Keratinocyte (primary cell): ENCODE results near the gene C5orf24. TPM values are rescaled to one million over a fixed set of nuclear protein-coding genes. Genes with fewer than 3 reads are reported as not detected.

ENCODE experiments used
- DNase-seq: peaks from one replicate; pipeline ENCODE4 v3.0.0-alpha.2; 2011; ENCODE audit warnings: low read depth, missing footprints, low spot score
- FAIRE-seq: peaks from 2 replicates; lab custom pipeline; 2011; peaks lifted over from hg19 to GRCh38; lab: Jason Lieb, UNC
- H2AFZ ChIP-seq: 2 replicates; pipeline ENCODE4 v1.6.0; 2012; ENCODE audit warnings: low read length, control low read depth, inconsistent platforms; ENCODE audit not compliant: control insufficient read depth
- H3K27ac ChIP-seq: 2 replicates; pipeline ENCODE4 v1.5.1; 2011; ENCODE audit warnings: low read length; ENCODE audit not compliant: control insufficient read depth, insufficient read depth
- H3K27me3 ChIP-seq: 3 replicates; pipeline ENCODE4 v1.6.0; 2011; ENCODE audit warnings: low read length; ENCODE audit not compliant: control insufficient read depth, insufficient read depth; ENCODE audit errors: extremely low read depth
- H3K36me3 ChIP-seq, 2 experiments: 2 replicates in 1 of 2; 3 replicates in 1 of 2; pipeline ENCODE4 v1.5.1; 2011; ENCODE audit warnings: low read length in 2 of 2, mild to moderate bottlenecking in 1 of 2; ENCODE audit not compliant: control insufficient read depth in 2 of 2, insufficient read depth in 2 of 2; ENCODE audit errors: extremely low read depth in 1 of 2
- H3K4me1 ChIP-seq: 3 replicates; pipeline ENCODE4 v1.5.1; 2011; ENCODE audit warnings: low read length; ENCODE audit not compliant: control insufficient read depth, insufficient read depth; ENCODE audit errors: extremely low read depth
- H3K4me2 ChIP-seq: 3 replicates; pipeline ENCODE4 v1.6.0; 2011; ENCODE audit warnings: low read depth, low read length; ENCODE audit not compliant: control insufficient read depth, insufficient read depth; ENCODE audit errors: extremely low read depth
- H3K4me3 ChIP-seq, 3 experiments: fragments of 200-600 bp in 1 of 3; sonication (generic) in 1 of 3; 2 replicates in 2 of 3; 3 replicates in 1 of 3; pipeline ENCODE4 v1.5.1; 2011 to 2016; ENCODE audit warnings: low read length in 3 of 3, mild to moderate bottlenecking in 3 of 3, control low read depth in 2 of 3, inconsistent platforms in 1 of 3, low read depth in 1 of 3, mixed read lengths in 1 of 3, mixed run types in 1 of 3, moderate library complexity in 1 of 3; ENCODE audit not compliant: control insufficient read depth in 2 of 3, insufficient read depth in 2 of 3; ENCODE audit errors: extremely low read depth in 1 of 3
- H3K79me2 ChIP-seq: 2 replicates; pipeline ENCODE4 v1.6.0; 2012; ENCODE audit warnings: low read length; ENCODE audit not compliant: control insufficient read depth, insufficient read depth
- H3K9ac ChIP-seq: 3 replicates; pipeline ENCODE4 v1.6.0; 2011; ENCODE audit warnings: low read length; ENCODE audit not compliant: control insufficient read depth, insufficient read depth; ENCODE audit errors: extremely low read depth
- H3K9me1 ChIP-seq: 3 replicates; pipeline ENCODE4 v1.6.0; 2011; ENCODE audit warnings: low read length; ENCODE audit not compliant: control insufficient read depth, insufficient read depth; ENCODE audit errors: extremely low read depth
- H3K9me3 ChIP-seq: 2 replicates; pipeline ENCODE4 v1.5.1; 2012; ENCODE audit warnings: low read depth, low read length; ENCODE audit not compliant: control insufficient read depth
- H4K20me1 ChIP-seq: 3 replicates; pipeline ENCODE4 v1.6.0; 2011; ENCODE audit warnings: low read length; ENCODE audit not compliant: control insufficient read depth, insufficient read depth; ENCODE audit errors: extremely low read depth
- EZH2 ChIP-seq: IDR thresholded peaks from one replicate; pipeline ENCODE4 v1.6.1; 2012; ENCODE audit warnings: inconsistent platforms, mild to moderate bottlenecking, low read length, moderate library complexity
- dilution Hi-C: fragments of 300-500 bp; cut with MboI; formaldehyde crosslinking; loops from one replicate; pipeline ENCODE4 v1.7.0; 2020; ENCODE audit warnings: low sequenced_read_pairs; ENCODE audit not compliant: extremely low pct_ligation_motif_present
- polyA plus RNA-seq, 5 experiments: library from polyadenylated mRNA; depleted of rRNA in 3 of 5; stranded (reverse) in 3 of 5; stranded (forward) in 1 of 5; unstranded in 1 of 5; fragments of >200 nt; gene quantifications; 1 replicate in 1 of 5; 2 replicates in 3 of 5; 3 replicates in 1 of 5; pipeline versions ENCODE4 v1.2.1 to v1.2.3, GENCODE V29; 2011 to 2012; ENCODE audit warnings: missing spikeins in 2 of 5, low read depth in 1 of 5, low replicate concordance in 1 of 5
- TF ChIP-seq, protein P1 (sequence below), 3 experiments: IDR thresholded peaks in 1 of 3; conservative IDR thresholded peaks in 1 of 3; optimal IDR thresholded peaks in 1 of 3; 2 replicates in 2 of 3; 3 replicates in 1 of 3; pipeline versions ENCODE3 to v1.5.1; 2011; ENCODE audit warnings: low read length in 3 of 3, mild to moderate bottlenecking in 3 of 3, moderate library complexity in 2 of 3, control low read depth in 1 of 3, inconsistent platforms in 1 of 3; ENCODE audit not compliant: insufficient read depth in 2 of 3; ENCODE audit errors: extremely low read depth in 1 of 3

The C5orf24 gene
- polyA plus RNA-seq, 1 donor (not counting 4 experiments of a cell fraction or from before 2014, with no cell fraction given), result 36.5 TPM

DNA sequence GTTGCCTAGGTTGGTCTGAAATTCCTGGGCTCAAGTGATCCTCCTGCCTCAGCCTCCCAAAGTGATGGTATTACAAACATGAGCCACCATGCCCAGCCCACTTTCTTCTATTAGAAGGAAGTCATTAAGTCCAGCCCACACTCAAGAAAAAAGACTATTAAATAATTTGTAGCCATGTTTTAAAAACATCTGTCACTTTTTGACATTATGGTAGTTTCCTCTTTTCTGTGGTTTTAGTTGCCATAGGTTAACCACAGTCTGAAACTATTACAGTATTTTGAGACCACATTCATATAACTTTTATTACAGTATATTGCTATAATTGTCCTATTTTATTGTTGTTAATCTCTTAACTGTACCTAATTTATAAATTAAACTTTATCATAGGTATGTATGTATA lies 31.9 kb upstream of the C5orf24 start:
- H3K36me3 ChIP-seq, result peaks cover 5 to 7% of the 10 kb centered on the region in 2 experiments
- dilution Hi-C loops, result no loop called here
- no peak for FAIRE-seq

DNA sequence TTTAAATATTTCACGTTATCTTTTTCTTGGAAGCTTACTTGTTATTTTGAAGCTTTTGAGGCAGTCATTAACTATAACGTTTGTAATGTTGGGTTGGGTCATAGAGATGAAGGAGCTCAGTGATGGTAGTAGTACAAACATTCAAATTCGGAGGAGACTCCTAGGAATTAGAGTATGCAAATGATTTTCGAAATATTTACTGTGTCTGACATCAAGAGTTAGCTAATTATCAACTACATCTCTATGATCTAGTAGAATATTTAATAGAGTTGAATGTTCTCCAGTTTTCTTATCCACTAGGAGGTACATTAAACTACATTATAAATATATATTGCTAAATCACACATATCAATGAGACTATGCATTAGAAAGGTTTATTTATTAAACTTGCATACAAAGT lies 28.8 kb upstream of the C5orf24 start:
- DNase-seq (no peak), FAIRE-seq (no peak)
- dilution Hi-C loops, result no loop called here
- H3K79me2 ChIP-seq, result no peaks in the 10 kb centered on the region
- no peak overlapping the region for H2AFZ ChIP-seq
- TF ChIP-seq, protein P1, sequence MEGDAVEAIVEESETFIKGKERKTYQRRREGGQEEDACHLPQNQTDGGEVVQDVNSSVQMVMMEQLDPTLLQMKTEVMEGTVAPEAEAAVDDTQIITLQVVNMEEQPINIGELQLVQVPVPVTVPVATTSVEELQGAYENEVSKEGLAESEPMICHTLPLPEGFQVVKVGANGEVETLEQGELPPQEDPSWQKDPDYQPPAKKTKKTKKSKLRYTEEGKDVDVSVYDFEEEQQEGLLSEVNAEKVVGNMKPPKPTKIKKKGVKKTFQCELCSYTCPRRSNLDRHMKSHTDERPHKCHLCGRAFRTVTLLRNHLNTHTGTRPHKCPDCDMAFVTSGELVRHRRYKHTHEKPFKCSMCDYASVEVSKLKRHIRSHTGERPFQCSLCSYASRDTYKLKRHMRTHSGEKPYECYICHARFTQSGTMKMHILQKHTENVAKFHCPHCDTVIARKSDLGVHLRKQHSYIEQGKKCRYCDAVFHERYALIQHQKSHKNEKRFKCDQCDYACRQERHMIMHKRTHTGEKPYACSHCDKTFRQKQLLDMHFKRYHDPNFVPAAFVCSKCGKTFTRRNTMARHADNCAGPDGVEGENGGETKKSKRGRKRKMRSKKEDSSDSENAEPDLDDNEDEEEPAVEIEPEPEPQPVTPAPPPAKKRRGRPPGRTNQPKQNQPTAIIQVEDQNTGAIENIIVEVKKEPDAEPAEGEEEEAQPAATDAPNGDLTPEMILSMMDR (optimal IDR thresholded peaks at IDR 0.05 in 1 of 3, IDR thresholded peaks at IDR 0.05 in 1 of 3, conservative IDR thresholded peaks at IDR 0.05 in 1 of 3; ENCODE audit: extremely low read depth in 1 of 3, insufficient read depth in 2 of 3, low read length in 3 of 3), result no peak
- no peak for TF ChIP-seq EZH2
- no peaks in the 10 kb centered on the region for H3K4me1 ChIP-seq
- no peaks in the 10 kb centered on the region for H3K9me3 ChIP-seq
- no peaks in the 10 kb centered on the region for H3K9me1 ChIP-seq
- no peak overlapping the region for H3K4me2 ChIP-seq
- no peak overlapping the region for H3K9ac ChIP-seq
- H3K27me3 ChIP-seq, result no peaks in the 10 kb centered on the region
- H3K27ac ChIP-seq, result no peak overlapping the region
- H3K36me3 ChIP-seq, result peaks cover 3 to 15% of the 10 kb centered on the region in 2 experiments
- H3K4me3 ChIP-seq, result no peak overlapping the region
- no peaks in the 10 kb centered on the region for H4K20me1 ChIP-seq

More for the DNA sequence above, 31.9 kb upstream of the C5orf24 start:
- no peak for DNase-seq
- Histone ChIP-seq H3K4me3 (no peak overlapping the region), H2AFZ (no peak overlapping the region), H3K9me3 (no peaks in the 10 kb centered on the region), H3K27ac (no peak overlapping the region), H3K9ac (no peak overlapping the region), H3K9me1 (no peaks in the 10 kb centered on the region), H3K27me3 (no peaks in the 10 kb centered on the region), H3K79me2 (no peaks in the 10 kb centered on the region), H4K20me1 (no peaks in the 10 kb centered on the region), H3K4me1 (no peaks in the 10 kb centered on the region), H3K4me2 (no peak overlapping the region)
- TF ChIP-seq, protein P1 (optimal IDR thresholded peaks at IDR 0.05 in 1 of 3, IDR thresholded peaks at IDR 0.05 in 1 of 3, conservative IDR thresholded peaks at IDR 0.05 in 1 of 3; ENCODE audit: extremely low read depth in 1 of 3, insufficient read depth in 2 of 3, low read length in 3 of 3), result no peak
- TF ChIP-seq EZH2, result no peak
